Pancreas (tissue), 10 donors: ENCODE results near the gene RBM18. TPM values are rescaled to one million over a fixed set of nuclear protein-coding genes. Genes with fewer than 3 reads are reported as not detected.
A peak's percentile ranks its signal among the peaks of the same experiment; 100 is the strongest.

Source experiments
- ATAC-seq, 4 donors: fragments of 200-7000 bp; cut with Tn5 transposase; one replicate each; pipeline versions ENCODE4 v1.8.0 to v1.9.1; 2020; ENCODE audit warnings: mild to moderate bottlenecking in 4 of 4, moderate library complexity in 4 of 4
- DNase-seq, 6 donors: peaks; one replicate each; pipeline ENCODE4 v3.0.0-alpha.2; 2020
- FAIRE-seq: peaks from 2 replicates; lab custom pipeline; 2012; peaks lifted over from hg19 to GRCh38; lab: Jason Lieb, UNC
- H3K27ac ChIP-seq, 4 donors: fragments of 200-600 bp; sonication (generic); 1 replicate in 3 of 4; 2 replicates in 1 of 4; pipeline versions ENCODE4 v1.5.0 to v1.8.0; 2020
- H3K27me3 ChIP-seq, 4 donors: fragments of 200-600 bp; one replicate each; pipeline ENCODE4 v1.8.0; 2021
- H3K36me3 ChIP-seq, 3 donors: fragments of 200-600 bp; sonication (generic) in 1 of 3; one replicate each; pipeline versions ENCODE4 v1.5.0 to v1.8.0; 2020 to 2021
- H3K4me1 ChIP-seq, 3 donors: fragments of 200-600 bp; one replicate each; pipeline ENCODE4 v1.8.0; 2021
- H3K4me3 ChIP-seq, 4 donors: fragments of 200-600 bp; sonication (generic) in 2 of 4; one replicate each; pipeline versions ENCODE4 v1.5.0 to v1.8.0; 2020 to 2021
- H3K9me3 ChIP-seq, 4 donors: fragments of 200-600 bp; one replicate each; pipeline ENCODE4 v1.8.0; 2021
- WGBS, 2 donors: extraction: QIAGEN DNeasy Blood & Tissue Kit; methylation state at CpG; one replicate each; pipeline ENCODE4 v1.1.7; 2013; 5-methylcytosine and 5-hydroxymethylcytosine counted together
- intact Hi-C, 3 donors: fragments of 100-400 bp; cut with DNase I; formaldehyde crosslinking; loops; one replicate each; pipeline versions ENCODE4 v1.11.1 to v1.14.2; 2022
- polyA plus RNA-seq, 2 donors: library from polyadenylated mRNA; stranded (reverse); fragments of 200-250 nt; gene quantifications; one replicate each; pipeline ENCODE4 v1.2.3, GENCODE V29; 2013
- total RNA-seq, 6 donors: library from RNA; stranded (reverse); fragmentation: NEBNext Ultra II Directional in 4 of 6; extraction: Animal tissue kit (Norgen Biotek cat#: 25700) in 4 of 6; gene quantifications; one replicate each; pipeline versions ENCODE4 v1.2.1 to v1.2.4, GENCODE V29; 2021 to 2023
- TF ChIP-seq, protein P1 (sequence below), 4 donors: fragments of 200-600 bp; sonication (generic) in 3 of 4; IDR thresholded peaks; one replicate each; pipeline versions ENCODE4 v1.5.0 to v1.8.0; 2021; ENCODE audit warnings: antibody characterized with exemption in 4 of 4
- donor health status: healthy with polysubstance abuse.
- donor health status: DM: no; HTN: no; CAD: no; lungs with moderate emphysema.
- donor health status: DM: no; HTN: no; CAD: no.
- donor health status: control.
- donor health status: control.
- donor health status: Bipolar disorder and iron deficiency.
- donor health status: DM: yes; HTN: yes; CAD: no.
- donor health status: DM: no; HTN: no; CAD: no.
- donor health status: DM: no; HTN: no; CAD: no.
- donor health status: DM: yes; HTN: yes; CAD: no.

RBM18 gene
- total and polyA plus RNA-seq, 8 donors: 1.7 to 10.5 (median 6.0) TPM

- peak overlapping the region in 2 of 4 donors; percentile 2 to 26 for H3K4me3 ChIP-seq
- ATAC-seq: peak; percentile 13 to 42 (median 30)
- FAIRE-seq: no peak
Observed at GRCh38 chr9:122218935-122219855, 45.4 kb downstream of the RBM18 start.

GRCh38 chr9:122218071-122218934 lies 46.3 kb downstream of the RBM18 start:
- Histone ChIP-seq H3K4me3 (no peak overlapping the region), H3K4me1 (peaks cover 0 to 12% (median 11%) of the 10 kb centered on the region in 3 donors), H3K9me3 (no peaks in the 10 kb centered on the region), H3K36me3 (no peaks in the 10 kb centered on the region), H3K27ac (no peak overlapping the region), H3K27me3 (peaks cover 0 to 60% (median 11%) of the 10 kb centered on the region in 4 donors)
- DNase-seq (no peak), ATAC-seq (no peak), FAIRE-seq (no peak)
- intact Hi-C loops: no loop called here
- TF ChIP-seq, protein P1, sequence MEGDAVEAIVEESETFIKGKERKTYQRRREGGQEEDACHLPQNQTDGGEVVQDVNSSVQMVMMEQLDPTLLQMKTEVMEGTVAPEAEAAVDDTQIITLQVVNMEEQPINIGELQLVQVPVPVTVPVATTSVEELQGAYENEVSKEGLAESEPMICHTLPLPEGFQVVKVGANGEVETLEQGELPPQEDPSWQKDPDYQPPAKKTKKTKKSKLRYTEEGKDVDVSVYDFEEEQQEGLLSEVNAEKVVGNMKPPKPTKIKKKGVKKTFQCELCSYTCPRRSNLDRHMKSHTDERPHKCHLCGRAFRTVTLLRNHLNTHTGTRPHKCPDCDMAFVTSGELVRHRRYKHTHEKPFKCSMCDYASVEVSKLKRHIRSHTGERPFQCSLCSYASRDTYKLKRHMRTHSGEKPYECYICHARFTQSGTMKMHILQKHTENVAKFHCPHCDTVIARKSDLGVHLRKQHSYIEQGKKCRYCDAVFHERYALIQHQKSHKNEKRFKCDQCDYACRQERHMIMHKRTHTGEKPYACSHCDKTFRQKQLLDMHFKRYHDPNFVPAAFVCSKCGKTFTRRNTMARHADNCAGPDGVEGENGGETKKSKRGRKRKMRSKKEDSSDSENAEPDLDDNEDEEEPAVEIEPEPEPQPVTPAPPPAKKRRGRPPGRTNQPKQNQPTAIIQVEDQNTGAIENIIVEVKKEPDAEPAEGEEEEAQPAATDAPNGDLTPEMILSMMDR (IDR thresholded peaks at IDR 0.05): no peak
- WGBS, 2 donors: 52 to 55% methylated on average over 11 of the region's 11 CpGs

More at GRCh38 chr9:122218935-122219855, 45.4 kb downstream of the RBM18 start:
- Histone ChIP-seq H3K27me3 (peaks cover 0 to 60% (median 11%) of the 10 kb centered on the region in 4 donors), H3K27ac (no peak overlapping the region), H3K4me1 (peaks cover 0 to 10% (median 8%) of the 10 kb centered on the region in 3 donors), H3K9me3 (no peaks in the 10 kb centered on the region), H3K36me3 (no peaks in the 10 kb centered on the region)
- no peak for DNase-seq
- 5 to 7% methylated on average over 59 of the region's 59 CpGs for WGBS, 2 donors
- TF ChIP-seq, protein P1 (IDR thresholded peaks at IDR 0.05): no peak
- intact Hi-C loops: no loop called here

DNA sequence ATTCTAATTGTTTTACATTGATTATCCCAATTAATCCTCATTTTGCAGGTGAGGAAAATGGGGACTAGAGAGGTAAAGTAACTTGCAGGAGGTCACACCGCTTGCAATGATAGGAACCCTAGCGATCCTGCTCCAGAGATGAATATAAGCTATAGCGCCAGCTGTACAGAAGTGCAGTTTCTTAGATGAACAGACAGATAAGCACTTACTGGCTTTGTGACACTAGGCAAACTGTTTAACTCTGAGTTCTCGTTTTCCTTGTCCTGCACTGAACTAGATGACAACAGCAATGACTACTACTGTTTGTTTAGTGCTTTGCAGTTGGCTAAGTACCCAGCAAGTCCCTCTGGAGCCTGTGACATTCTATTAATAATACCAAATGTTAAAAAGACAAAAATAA lies 47.0 kb downstream of the RBM18 start:
- no peak for DNase-seq
- intact Hi-C loops: no loop called here
- no peak for FAIRE-seq
- TF ChIP-seq, protein P1 (IDR thresholded peaks at IDR 0.05): no peak
- H3K4me1 ChIP-seq: peaks cover 0 to 12% (median 11%) of the 10 kb centered on the region in 3 donors
- no peak overlapping the region for H3K4me3 ChIP-seq
- ATAC-seq: no peak
- peaks cover 0 to 61% (median 11%) of the 10 kb centered on the region in 4 donors for H3K27me3 ChIP-seq
- H3K36me3 ChIP-seq: no peaks in the 10 kb centered on the region
- 56 to 64% methylated on average over 4 of the region's 4 CpGs for WGBS, 2 donors
- H3K27ac ChIP-seq: no peak overlapping the region
- H3K9me3 ChIP-seq: no peaks in the 10 kb centered on the region

- H3K36me3 ChIP-seq: no peaks in the 10 kb centered on the region
- H3K9me3 ChIP-seq: no peaks in the 10 kb centered on the region
- no peak for FAIRE-seq
- H3K4me3 ChIP-seq: no peak overlapping the region
- peaks cover 0 to 54% (median 11%) of the 10 kb centered on the region in 4 donors for H3K27me3 ChIP-seq
- TF ChIP-seq, protein P1 (IDR thresholded peaks at IDR 0.05): no peak
- no peak overlapping the region for H3K27ac ChIP-seq
- no peak for ATAC-seq
- H3K4me1 ChIP-seq: peaks cover 0 to 12% (median 11%) of the 10 kb centered on the region in 3 donors
- intact Hi-C loops: no loop called here
- DNase-seq: no peak
- 45 to 47% methylated on average over 34 to 35 of the region's 35 CpGs for WGBS, 2 donors
Observed at GRCh38 chr9:122216798-122217418, 47.7 kb downstream of the RBM18 start.
